ENCODE measurements around the gene NRXN2. TPM values are rescaled to one million over a fixed set of nuclear protein-coding genes. Genes with fewer than 3 reads are reported as not detected.
A peak's percentile ranks its signal among the peaks of the same experiment; 100 is the strongest.

Gene NRXN2
- total and polyA plus RNA-seq, 2 donors (not counting 3 experiments of a cell fraction or from before 2014, with no cell fraction given) = not detected

DNA sequence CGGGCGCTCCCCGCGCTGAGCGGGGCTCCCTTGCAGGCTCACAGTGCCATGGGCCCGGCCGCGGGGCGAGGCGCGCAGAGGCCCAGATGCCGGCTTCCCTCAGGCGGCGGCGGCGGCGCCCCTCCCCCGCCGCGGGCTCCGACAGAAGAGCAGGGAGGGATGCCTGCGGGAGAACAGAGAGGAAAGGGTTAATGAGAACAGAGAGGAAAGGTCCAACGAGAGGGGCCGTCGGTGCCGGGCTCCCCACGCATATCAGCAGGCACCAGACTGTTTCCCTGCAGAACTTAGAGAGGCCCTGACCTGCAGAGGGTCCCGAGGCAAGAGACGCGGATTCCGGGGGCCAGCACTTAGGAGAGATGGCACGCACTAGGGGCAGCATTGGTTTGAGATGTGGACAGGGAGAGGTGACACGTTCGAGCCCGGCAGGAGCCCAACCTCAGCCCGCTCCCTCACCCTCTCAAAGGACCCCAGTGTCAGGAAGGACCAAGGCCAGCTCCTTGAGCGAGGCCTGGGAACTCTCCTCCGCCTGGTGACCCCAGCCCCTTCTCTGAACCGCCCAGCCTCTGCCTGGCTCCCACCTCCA, 9.1 kb downstream of the NRXN2 start:
- intact Hi-C loops (cut with micrococcal nuclease) = no loop called here
- CTCF ChIA-PET = interaction anchor here (1.5 to 3.0 kb wide), 2 partner anchors 10 to 25 kb away, joined by 8 to 15 read pairs; no protein-coding TSS in a partner anchor

DNA sequence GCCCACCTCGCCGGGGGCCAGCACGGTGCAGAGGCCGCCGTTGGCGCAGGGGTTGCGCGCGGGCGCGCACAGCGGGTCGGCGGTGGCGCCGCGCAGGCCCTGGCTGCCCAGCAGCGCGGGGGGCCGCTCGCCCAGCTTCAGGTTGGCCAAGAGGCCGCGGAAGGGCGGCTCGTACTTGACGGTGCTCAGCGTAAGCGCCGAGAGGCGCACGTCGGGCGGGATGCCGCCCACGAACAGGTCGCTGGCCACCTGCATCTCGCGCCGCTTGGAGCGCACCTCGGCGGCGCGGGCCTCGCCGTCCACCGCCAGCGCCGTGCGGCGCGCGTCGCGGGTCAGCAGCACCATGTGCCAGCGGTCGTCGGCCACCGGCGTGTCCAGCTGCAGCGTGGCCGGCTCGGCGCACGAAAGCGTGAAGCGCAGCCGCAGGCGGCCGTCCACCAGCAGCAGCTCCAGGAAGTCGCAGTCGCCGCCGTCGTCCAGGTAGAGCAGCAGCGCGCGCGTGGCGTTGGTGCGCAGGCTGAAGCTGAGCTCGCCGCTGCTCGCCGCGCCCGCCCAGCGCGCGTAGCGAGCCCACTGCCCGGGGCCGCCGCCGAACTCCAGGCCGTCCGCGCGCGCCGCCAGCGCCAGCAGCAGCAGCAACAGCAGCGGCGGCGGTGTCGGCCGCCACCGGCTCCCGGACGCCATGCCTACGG, 9.8 kb downstream of the NRXN2 start:
- Histone ChIP-seq H3K4me1 (ENCODE audit: control insufficient read depth, extremely low read depth, insufficient read depth, low read length) (no peaks in the 10 kb centered on the region), H3K36me3 (ENCODE audit: control insufficient read depth in 2 of 2, extremely low read depth in 1 of 2, insufficient read depth in 2 of 2, low read length in 2 of 2) (no peaks in the 10 kb centered on the region), H3K9me3 (replicated peaks; ENCODE audit: control insufficient read depth, insufficient read depth, low read length) (no peaks in the 10 kb centered on the region), H3K4me3 (replicated peaks in 1 of 3; ENCODE audit: insufficient read depth in 1 of 3, low read depth in 1 of 3, low read length in 3 of 3) (no peak overlapping the region), H3K27me3 (ENCODE audit: control insufficient read depth in 2 of 2, insufficient read depth in 2 of 2, low read length in 2 of 2) (peaks cover 56 to 73% of the 10 kb centered on the region in 2 experiments), H2AFZ (ENCODE audit: low read depth, low read length) (no peak overlapping the region), H3K9me1 (replicated peaks; ENCODE audit: control insufficient read depth, extremely low read depth, insufficient read depth, low read length) (no peaks in the 10 kb centered on the region), H4K20me1 (replicated peaks; ENCODE audit: control insufficient read depth, extremely low read depth, insufficient read depth, low read length) (no peaks in the 10 kb centered on the region), H3K9ac (replicated peaks; ENCODE audit: extremely low read depth, insufficient read depth, low read length) (no peak overlapping the region), H3K4me2 (ENCODE audit: insufficient read depth, low read length) (no peak overlapping the region), H3K27ac (ENCODE audit: insufficient read depth, low read depth, low read length) (no peak overlapping the region), H3K79me2 (ENCODE audit: control insufficient read depth, insufficient read depth, low read length) (no peaks in the 10 kb centered on the region)
- ChIA-PET CTCF (interaction anchor here (0.7 to 1.5 kb wide), 2 partner anchors 9 to 22 kb away, joined by 3 to 8 read pairs; no protein-coding TSS in a partner anchor), POLR2A (no interaction called here)
- dilution Hi-C loops (cut with MboI; ENCODE audit: extremely low pct_ligation_motif_present, low sequenced_read_pairs) (no loop called here), intact Hi-C loops (cut with micrococcal nuclease) (no loop called here)
- peak; percentile 43 for DNase-seq (ENCODE audit: low read depth, low spot score)
- no peak for FAIRE-seq
- BruUV-seq (replicated peaks) = no TSS peak
- TF ChIP-seq, protein P1, sequence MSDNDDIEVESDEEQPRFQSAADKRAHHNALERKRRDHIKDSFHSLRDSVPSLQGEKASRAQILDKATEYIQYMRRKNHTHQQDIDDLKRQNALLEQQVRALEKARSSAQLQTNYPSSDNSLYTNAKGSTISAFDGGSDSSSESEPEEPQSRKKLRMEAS (IDR thresholded peaks at IDR 0.05; ENCODE audit: insufficient read depth, insufficient read length) = no peak
- no peak for TF ChIP-seq POLR2AphosphoS5 (IDR thresholded peaks at IDR 0.05; ENCODE audit: insufficient read depth, low read depth, low read length)
- no peak for TF ChIP-seq GATA2 (IDR thresholded peaks at IDR 0.05; ENCODE audit: insufficient read depth, insufficient read length, low read depth, low read length)
- TF ChIP-seq POLR2A (IDR thresholded peaks at IDR 0.05; ENCODE audit: low read depth, low read length) = no peak
- TF ChIP-seq EZH2 (IDR thresholded peaks at IDR 0.05; ENCODE audit: borderline replicate concordance, low read depth, low read length, severe bottlenecking) = peak; percentile 92

More for the DNA sequence above, 9.1 kb downstream of the NRXN2 start:
- Histone ChIP-seq H3K27me3 (ENCODE audit: control insufficient read depth in 2 of 2, insufficient read depth in 2 of 2, low read length in 2 of 2) (peaks cover 53 to 68% of the 10 kb centered on the region in 2 experiments), H2AFZ (ENCODE audit: low read depth, low read length) (no peak overlapping the region), H3K4me2 (ENCODE audit: insufficient read depth, low read length) (no peak overlapping the region), H3K79me2 (ENCODE audit: control insufficient read depth, insufficient read depth, low read length) (no peaks in the 10 kb centered on the region), H4K20me1 (replicated peaks; ENCODE audit: control insufficient read depth, extremely low read depth, insufficient read depth, low read length) (no peaks in the 10 kb centered on the region), H3K9ac (replicated peaks; ENCODE audit: extremely low read depth, insufficient read depth, low read length) (no peak overlapping the region), H3K9me1 (replicated peaks; ENCODE audit: control insufficient read depth, extremely low read depth, insufficient read depth, low read length) (no peaks in the 10 kb centered on the region), H3K4me1 (ENCODE audit: control insufficient read depth, extremely low read depth, insufficient read depth, low read length) (no peaks in the 10 kb centered on the region), H3K27ac (ENCODE audit: insufficient read depth, low read depth, low read length) (no peak overlapping the region), H3K36me3 (ENCODE audit: control insufficient read depth in 2 of 2, extremely low read depth in 1 of 2, insufficient read depth in 2 of 2, low read length in 2 of 2) (no peaks in the 10 kb centered on the region), H3K4me3 (replicated peaks in 1 of 3; ENCODE audit: insufficient read depth in 1 of 3, low read depth in 1 of 3, low read length in 3 of 3) (no peak overlapping the region), H3K9me3 (replicated peaks; ENCODE audit: control insufficient read depth, insufficient read depth, low read length) (no peaks in the 10 kb centered on the region)
- no TSS peak for BruUV-seq (replicated peaks)
- no peak for DNase-seq (ENCODE audit: low read depth, low spot score)
- dilution Hi-C loops (cut with MboI; ENCODE audit: extremely low pct_ligation_motif_present, low sequenced_read_pairs) = no loop called here
- POLR2A ChIA-PET = no interaction called here
- FAIRE-seq = no peak
- TF ChIP-seq POLR2A (IDR thresholded peaks at IDR 0.05; ENCODE audit: low read depth, low read length) (no peak), EZH2 (IDR thresholded peaks at IDR 0.05; ENCODE audit: borderline replicate concordance, low read depth, low read length, severe bottlenecking) (peak; percentile 17), GATA2 (IDR thresholded peaks at IDR 0.05; ENCODE audit: insufficient read depth, insufficient read length, low read depth, low read length) (no peak), MYC (IDR thresholded peaks at IDR 0.05; ENCODE audit: low read depth, low read length) (no peak)

Data from endothelial cell of umbilical vein (primary cell).